Astrocyte (in vitro differentiated cells and primary cell): ENCODE measurements around the gene FOXP2. TPM values are rescaled to one million over a fixed set of nuclear protein-coding genes. Genes with fewer than 3 reads are reported as not detected.

ENCODE experiments used
- DNase-seq: peaks from one replicate; pipeline ENCODE4 v3.0.0-alpha.2; 2010; ENCODE audit warnings: low read depth
- FAIRE-seq: peaks from 2 replicates; lab custom pipeline; 2011; peaks lifted over from hg19 to GRCh38; lab: Jason Lieb, UNC
- H2AFZ ChIP-seq: 2 replicates; pipeline ENCODE4 v1.6.0; 2012; ENCODE audit warnings: low read depth, low read length, inconsistent platforms
- H3K27ac ChIP-seq: 2 replicates; pipeline ENCODE4 v1.5.1; 2011; ENCODE audit warnings: low read depth, low read length, inconsistent platforms
- H3K27me3 ChIP-seq: 2 replicates; pipeline ENCODE4 v1.6.0; 2011; ENCODE audit warnings: low read length, inconsistent platforms; ENCODE audit not compliant: insufficient read depth
- H3K36me3 ChIP-seq: 2 replicates; pipeline ENCODE4 v1.5.1; 2011; ENCODE audit warnings: low read length, inconsistent platforms; ENCODE audit not compliant: insufficient read depth
- H3K4me1 ChIP-seq: 2 replicates; pipeline ENCODE4 v1.5.1; 2011; ENCODE audit warnings: low read length, inconsistent platforms; ENCODE audit not compliant: insufficient read depth
- H3K4me2 ChIP-seq: 2 replicates; pipeline ENCODE4 v1.6.0; 2012; ENCODE audit warnings: low read length, inconsistent platforms
- H3K4me3 ChIP-seq: 2 replicates; pipeline ENCODE4 v1.5.1; 2011; ENCODE audit warnings: low read depth, mild to moderate bottlenecking, low read length, inconsistent platforms; ENCODE audit not compliant: insufficient read depth
- H3K79me2 ChIP-seq: 2 replicates; pipeline ENCODE4 v1.6.0; 2012; ENCODE audit warnings: mild to moderate bottlenecking, low read length, inconsistent platforms; ENCODE audit not compliant: insufficient read depth
- H3K9ac ChIP-seq: 2 replicates; pipeline ENCODE4 v1.6.0; 2012; ENCODE audit warnings: mild to moderate bottlenecking, low read length, inconsistent platforms
- H3K9me3 ChIP-seq: 2 replicates; pipeline ENCODE4 v1.5.1; 2012; ENCODE audit warnings: low read depth, mild to moderate bottlenecking, low read length, inconsistent platforms; ENCODE audit not compliant: insufficient read depth
- H4K20me1 ChIP-seq: 2 replicates; pipeline ENCODE4 v1.6.0; 2012; ENCODE audit warnings: low read length, inconsistent platforms; ENCODE audit not compliant: insufficient read depth
- H3K27ac Mint-ChIP-seq: one replicate; pipeline ENCODE4 v1.8.0; 2021; ENCODE audit warnings: mild to moderate bottlenecking, mixed read lengths; ENCODE audit not compliant: unreplicated experiment
- H3K27me3 Mint-ChIP-seq: one replicate; pipeline ENCODE4 v1.8.0; 2021; ENCODE audit warnings: low read depth, mixed read lengths; ENCODE audit not compliant: unreplicated experiment
- H3K36me3 Mint-ChIP-seq: one replicate; pipeline ENCODE4 v1.8.0; 2021; ENCODE audit warnings: low read depth, mixed read lengths; ENCODE audit not compliant: unreplicated experiment
- H3K4me1 Mint-ChIP-seq: one replicate; pipeline ENCODE4 v1.8.0; 2021; ENCODE audit warnings: low read depth, mixed read lengths; ENCODE audit not compliant: unreplicated experiment
- H3K4me3 Mint-ChIP-seq: one replicate; pipeline ENCODE4 v1.8.0; 2021; ENCODE audit warnings: mild to moderate bottlenecking, moderate library complexity, mixed read lengths; ENCODE audit not compliant: unreplicated experiment
- H3K9me3 Mint-ChIP-seq: one replicate; pipeline ENCODE4 v1.8.0; 2021; ENCODE audit warnings: mild to moderate bottlenecking, mixed read lengths; ENCODE audit not compliant: unreplicated experiment
- CTCF ChIP-seq: IDR thresholded peaks from 2 replicates; pipeline ENCODE4 v1.5.1; 2011; ENCODE audit warnings: low read depth, mild to moderate bottlenecking, inconsistent platforms, low read length, moderate library complexity; ENCODE audit not compliant: insufficient read depth
- EZH2 ChIP-seq: IDR thresholded peaks from 2 replicates; pipeline ENCODE4 v1.6.1; 2012; ENCODE audit warnings: mild to moderate bottlenecking, low read length, inconsistent platforms; ENCODE audit not compliant: insufficient read depth
- total RNA-seq: library from RNA; stranded (reverse); gene quantifications from 2 replicates; pipeline ENCODE4 v1.2.1, GENCODE V29; 2021

The FOXP2 gene
- total RNA-seq, 1 donor from 2014 or later = 3.4 TPM

GRCh38 chr7:114656466-114656865 is 241.9 kb downstream of the FOXP2 start:
- Histone ChIP-seq H2AFZ (no peak overlapping the region), H3K9me3 (no peaks in the 10 kb centered on the region), H3K27me3 (no peaks in the 10 kb centered on the region), H3K4me1 (no peaks in the 10 kb centered on the region), H4K20me1 (no peaks in the 10 kb centered on the region), H3K36me3 (no peaks in the 10 kb centered on the region), H3K79me2 (no peaks in the 10 kb centered on the region), H3K9ac (no peak overlapping the region), H3K4me2 (no peak overlapping the region), H3K27ac (no peak overlapping the region), H3K4me3 (no peak overlapping the region)
- DNase-seq = no peak
- Mint-ChIP-seq H3K4me1 (peaks cover 7% of the 10 kb centered on the region), H3K9me3 (no peaks in the 10 kb centered on the region), H3K27me3 (no peaks in the 10 kb centered on the region), H3K36me3 (no peaks in the 10 kb centered on the region), H3K27ac (no peak overlapping the region), H3K4me3 (no peak overlapping the region)
- FAIRE-seq = no peak
- TF ChIP-seq CTCF (no peak), EZH2 (no peak)

GRCh38 chr7:114657279-114657678 is 242.7 kb downstream of the FOXP2 start:
- Histone ChIP-seq H3K9me3 (no peaks in the 10 kb centered on the region), H3K36me3 (no peaks in the 10 kb centered on the region), H4K20me1 (no peaks in the 10 kb centered on the region), H3K4me3 (no peak overlapping the region), H3K79me2 (no peaks in the 10 kb centered on the region), H3K27me3 (no peaks in the 10 kb centered on the region), H3K27ac (no peak overlapping the region), H3K9ac (no peak overlapping the region), H2AFZ (no peak overlapping the region), H3K4me1 (no peaks in the 10 kb centered on the region), H3K4me2 (no peak overlapping the region)
- no peak for TF ChIP-seq EZH2
- no peak for TF ChIP-seq CTCF
- Mint-ChIP-seq H3K9me3 (no peaks in the 10 kb centered on the region), H3K27ac (no peak overlapping the region), H3K27me3 (no peaks in the 10 kb centered on the region), H3K4me3 (no peak overlapping the region), H3K36me3 (no peaks in the 10 kb centered on the region), H3K4me1 (peaks cover 15% of the 10 kb centered on the region)
- DNase-seq = no peak
- no peak for FAIRE-seq

- H3K4me2 ChIP-seq = no peak overlapping the region
- no peak overlapping the region for H2AFZ ChIP-seq
- H3K27me3 ChIP-seq = no peaks in the 10 kb centered on the region
- Mint-ChIP-seq H3K4me3 (no peak overlapping the region), H3K9me3 (no peaks in the 10 kb centered on the region), H3K4me1 (peaks cover 15% of the 10 kb centered on the region), H3K27me3 (no peaks in the 10 kb centered on the region), H3K36me3 (no peaks in the 10 kb centered on the region), H3K27ac (no peak overlapping the region)
- H3K9me3 ChIP-seq = no peaks in the 10 kb centered on the region
- FAIRE-seq = no peak
- no peak for TF ChIP-seq CTCF
- TF ChIP-seq EZH2 = no peak
- H3K4me1 ChIP-seq = no peaks in the 10 kb centered on the region
- H3K4me3 ChIP-seq = no peak overlapping the region
- no peaks in the 10 kb centered on the region for H3K79me2 ChIP-seq
- no peak overlapping the region for H3K27ac ChIP-seq
- no peaks in the 10 kb centered on the region for H4K20me1 ChIP-seq
- no peak overlapping the region for H3K9ac ChIP-seq
- H3K36me3 ChIP-seq = no peaks in the 10 kb centered on the region
- no peak for DNase-seq
Measured at GRCh38 chr7:114658216-114658615, 243.6 kb downstream of the FOXP2 start.
